H1 (cell line): ENCODE measurements around the gene FAM107A.

Source experiments
- EGR1 ChIP-seq: IDR thresholded peaks from 2 replicates; pipeline ENCODE4 v1.6.1; 2011; ENCODE audit warnings: low read depth, low read length, borderline replicate concordance
- MAX ChIP-seq: IDR thresholded peaks from 2 replicates; pipeline ENCODE4 v1.6.1; 2012; ENCODE audit warnings: inconsistent platforms
- POLR2AphosphoS5 ChIP-seq: IDR thresholded peaks from 2 replicates; pipeline ENCODE4 v1.6.1; 2011; ENCODE audit warnings: low read depth, low read length

- TF ChIP-seq MAX (no peak), POLR2AphosphoS5 (no peak), EGR1 (no peak)
These were observed 26.8 kb upstream of the FAM107A start for GRCh38 chr3:58604031-58604430.
